OCI-LY1 (cell line): Measurements from ENCODE around the gene YIPF3.

Experiments
- H2AFZ ChIP-seq: fragments of 200-600 bp; sonication (generic), shearing (Covaris generic); 2 replicates; pipeline ENCODE4 v1.6.0; 2014; ENCODE audit warnings: antibody characterized with exemption, mild to moderate bottlenecking, low read length
- H3F3A ChIP-seq: fragments of 200-600 bp; sonication (generic), shearing (Covaris generic); 2 replicates; pipeline ENCODE4 v1.6.0; 2014; ENCODE audit warnings: mild to moderate bottlenecking, antibody characterized with exemption, low read length, moderate library complexity; ENCODE audit not compliant: insufficient read depth
- H3K27ac ChIP-seq: fragments of 200-600 bp; sonication (generic); 2 replicates; pipeline ENCODE4 v1.5.1; 2014; ENCODE audit warnings: low read length, mixed run types, mild to moderate bottlenecking, low read depth; ENCODE audit not compliant: poor library complexity, severe bottlenecking
- H3K27me3 ChIP-seq: fragments of 200-600 bp; sonication (generic); 2 replicates; pipeline ENCODE4 v1.6.0; 2014; ENCODE audit warnings: antibody characterized with exemption, mild to moderate bottlenecking, low read length, moderate library complexity; ENCODE audit not compliant: insufficient read depth
- H3K36me3 ChIP-seq: fragments of 200-600 bp; sonication (generic); 2 replicates; pipeline ENCODE4 v1.6.1; 2014; ENCODE audit warnings: mild to moderate bottlenecking, antibody characterized with exemption, low read length, moderate library complexity, mixed read lengths; ENCODE audit not compliant: insufficient read depth
- H3K4me1 ChIP-seq: fragments of 200-600 bp; sonication (generic); 2 replicates; pipeline ENCODE4 v1.5.1; 2014; ENCODE audit warnings: mild to moderate bottlenecking, low read length, moderate library complexity; ENCODE audit not compliant: insufficient read depth, severe bottlenecking
- H3K4me2 ChIP-seq: fragments of 200-600 bp; sonication (generic), shearing (Covaris generic); 2 replicates; pipeline ENCODE4 v1.6.1; 2014; ENCODE audit warnings: low read length
- H3K4me3 ChIP-seq: fragments of 200-600 bp; sonication (generic); 2 replicates; pipeline ENCODE4 v1.5.1; 2014; ENCODE audit warnings: low read length, low read depth, mild to moderate bottlenecking, mixed read lengths; ENCODE audit not compliant: poor library complexity, severe bottlenecking
- H3K79me2 ChIP-seq: fragments of 200-600 bp; shearing (Covaris generic); 2 replicates; pipeline ENCODE4 v1.6.1; 2016; ENCODE audit warnings: mixed run types, low read length, mixed read lengths; ENCODE audit not compliant: insufficient read depth
- H3K9ac ChIP-seq: fragments of 200-600 bp; sonication (generic), shearing (Covaris generic); 2 replicates; pipeline ENCODE4 v1.6.1; 2014; ENCODE audit warnings: mild to moderate bottlenecking, low read length, mixed read lengths
- H3K9me2 ChIP-seq: fragments of 200-600 bp; sonication (generic), shearing (Covaris generic); 2 replicates; pipeline ENCODE4 v1.6.1; 2014; ENCODE audit warnings: low read depth, mild to moderate bottlenecking, low read length, mixed read lengths
- H3K9me3 ChIP-seq: fragments of 200-600 bp; shearing (Covaris generic); 2 replicates; pipeline ENCODE4 v1.6.1; 2014; ENCODE audit warnings: low read length, mixed read lengths
- H4K20me1 ChIP-seq: fragments of 200-600 bp; sonication (generic), shearing (Covaris generic); 2 replicates; pipeline ENCODE4 v1.6.0; 2016; ENCODE audit warnings: mild to moderate bottlenecking, low read length; ENCODE audit not compliant: insufficient read depth
- CTCF ChIP-seq: fragments of 200-600 bp; sonication (generic), shearing (Covaris generic); IDR thresholded peaks from 2 replicates; pipeline ENCODE4 v1.5.1; 2017; ENCODE audit warnings: mild to moderate bottlenecking, antibody characterized with exemption, low read length, moderate library complexity, mixed read lengths
- EZH2 ChIP-seq: fragments of 200-600 bp; sonication (generic), shearing (Covaris generic); IDR thresholded peaks from 2 replicates; pipeline ENCODE4 v1.8.0; 2017; ENCODE audit warnings: borderline replicate concordance, mixed run types, mild to moderate bottlenecking, antibody characterized with exemption, low read length, moderate library complexity, mixed read lengths

Gene YIPF3

DNA sequence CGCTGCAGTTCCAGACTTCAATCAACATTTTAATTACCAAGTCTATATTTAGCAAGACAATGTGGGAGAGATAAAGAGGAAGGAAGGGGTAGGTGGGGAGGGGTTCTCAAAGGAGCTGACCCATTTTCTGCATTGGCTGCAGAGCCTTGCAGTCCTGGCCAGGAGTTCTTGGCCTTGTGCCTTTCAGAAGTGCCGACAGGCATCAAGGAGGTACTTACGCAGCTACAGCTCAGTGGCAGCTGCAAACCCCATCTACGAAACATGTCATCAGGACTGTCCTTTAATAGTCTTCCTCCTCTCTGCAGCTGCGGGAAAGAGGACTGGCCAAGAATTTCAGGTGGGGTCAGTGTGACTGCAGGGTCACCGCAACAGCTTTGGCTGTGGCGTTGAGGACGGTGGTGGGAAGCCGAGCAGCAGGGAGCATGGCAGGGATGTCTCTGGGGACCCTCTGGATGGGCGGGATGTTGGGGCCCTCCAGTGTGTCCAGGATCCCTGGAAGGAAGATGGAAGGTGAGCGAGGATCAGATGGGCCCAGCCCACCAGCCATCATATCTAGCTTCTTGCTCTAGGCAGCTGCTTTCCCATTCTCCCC lies 4.8 kb downstream of the YIPF3 start:
- Histone ChIP-seq H3K4me1 (peaks cover 25% of the 10 kb centered on the region), H2AFZ (no peak overlapping the region), H3K79me2 (peaks cover 6% of the 10 kb centered on the region), H3K27ac (no peak overlapping the region), H3K36me3 (peaks cover 40% of the 10 kb centered on the region), H4K20me1 (no peaks in the 10 kb centered on the region), H3K4me3 (no peak overlapping the region), H3K9me2 (no peaks in the 10 kb centered on the region), H3K9me3 (no peaks in the 10 kb centered on the region), H3K9ac (no peak overlapping the region), H3K4me2 (no peak overlapping the region), H3F3A (no peaks in the 10 kb centered on the region), H3K27me3 (peaks cover 8% of the 10 kb centered on the region)
- no peak for TF ChIP-seq EZH2
- TF ChIP-seq CTCF = no peak

DNA sequence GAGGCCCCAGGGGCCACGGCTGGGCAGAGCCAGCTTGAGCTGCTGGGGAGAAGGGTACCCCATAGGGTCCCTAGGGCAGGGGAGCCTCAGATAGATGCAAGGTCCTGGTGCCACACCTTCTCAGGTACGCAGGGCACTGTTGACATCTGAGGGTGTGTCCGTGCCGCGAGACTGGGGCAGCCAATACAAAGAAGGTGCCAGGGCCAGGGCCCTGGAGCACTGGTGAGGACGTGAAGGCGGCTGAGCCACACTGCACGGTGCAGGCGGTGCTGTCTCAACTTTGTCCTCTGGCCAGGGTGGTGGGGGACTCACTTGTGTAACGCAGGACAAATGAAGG lies 5.9 kb downstream of the YIPF3 start:
- H3K4me3 ChIP-seq = peak overlapping the region; percentile 65
- H3K9ac ChIP-seq = no peak overlapping the region; the same call in 1 of the 2 replicates
- no peaks in the 10 kb centered on the region for H3K9me2 ChIP-seq
- TF ChIP-seq EZH2 (no peak), CTCF (no peak)
- H3K27ac ChIP-seq = no peak overlapping the region
- H3K9me3 ChIP-seq = no peaks in the 10 kb centered on the region
- H3K4me2 ChIP-seq = peak overlapping the region; percentile 67
- H3K4me1 ChIP-seq = peaks cover 19% of the 10 kb centered on the region
- H3K36me3 ChIP-seq = peaks cover 40% of the 10 kb centered on the region
- H3F3A ChIP-seq = no peaks in the 10 kb centered on the region
- H3K27me3 ChIP-seq = peaks cover 8% of the 10 kb centered on the region
- no peaks in the 10 kb centered on the region for H4K20me1 ChIP-seq
- no peaks in the 10 kb centered on the region for H3K79me2 ChIP-seq
- no peak overlapping the region for H2AFZ ChIP-seq

GRCh38 chr6:43509984-43510826 lies 6.5 kb downstream of the YIPF3 start, which contains the start of gene LRRC73:
Gene LRRC73 (minus strand): TSS chr6:43510346. CDS start chr6:43509785, 561 bp downstream.
- Histone ChIP-seq H3K79me2 (no peaks in the 10 kb centered on the region), H3K4me1 (peaks cover 13% of the 10 kb centered on the region), H2AFZ (no peak within 1 kb of the TSS), H3K4me3 (peak within 1 kb of the TSS; percentile 65), H3K36me3 (peaks cover 39% of the 10 kb centered on the region), H3K27me3 (peaks cover 8% of the 10 kb centered on the region), H3K4me2 (peak within 1 kb of the TSS; percentile 67), H4K20me1 (no peaks in the 10 kb centered on the region), H3F3A (no peaks in the 10 kb centered on the region), H3K9me2 (no peaks in the 10 kb centered on the region), H3K9me3 (no peaks in the 10 kb centered on the region), H3K9ac (no peak within 1 kb of the TSS; the same call in 1 of the 2 replicates), H3K27ac (no peak within 1 kb of the TSS)
- TF ChIP-seq EZH2 = no peak
- no peak for TF ChIP-seq CTCF
